Hepatocyte (in vitro differentiated cells): Measurements from ENCODE around the gene MADD.

Experiments
- EZH2 ChIP-seq: fragments of 200-600 bp; sonication (generic); IDR thresholded peaks from 2 replicates; pipeline ENCODE4 v1.6.1; 2016; ENCODE audit warnings: antibody characterized with exemption, mild to moderate bottlenecking, borderline replicate concordance
- EZH2phosphoT487 ChIP-seq: fragments of 200-600 bp; sonication (generic); IDR thresholded peaks from one replicate; pipeline ENCODE4 v1.6.1; 2018; ENCODE audit warnings: antibody characterized with exemption, mild to moderate bottlenecking, low read depth, moderate library complexity; ENCODE audit not compliant: unreplicated experiment, severe bottlenecking
- TF ChIP-seq, protein P1 (sequence below): fragments of 200-600 bp; sonication (generic); IDR thresholded peaks from 2 replicates; pipeline ENCODE4 v1.5.1; 2016; ENCODE audit warnings: antibody characterized with exemption, mild to moderate bottlenecking; ENCODE audit not compliant: poor library complexity

DNA sequence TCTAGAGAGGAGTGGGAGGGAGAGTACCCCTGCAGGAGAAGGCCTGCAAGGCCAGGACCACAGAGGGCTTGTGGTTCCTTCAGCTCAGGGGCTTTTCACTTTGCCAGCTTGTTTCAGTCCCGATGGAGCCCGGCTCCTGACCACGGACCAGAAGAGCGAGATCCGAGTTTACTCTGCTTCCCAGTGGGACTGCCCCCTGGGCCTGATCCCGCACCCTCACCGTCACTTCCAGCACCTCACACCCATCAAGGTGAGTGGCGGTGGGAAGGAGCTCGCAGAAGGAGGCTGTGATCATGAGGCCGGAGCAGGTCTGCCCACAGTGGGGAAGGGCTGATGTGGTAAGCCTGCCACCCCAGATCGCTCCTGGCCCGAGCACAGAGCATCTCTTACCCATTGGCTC lies 34.8 kb upstream of the MADD start:
- TF ChIP-seq, protein P1, sequence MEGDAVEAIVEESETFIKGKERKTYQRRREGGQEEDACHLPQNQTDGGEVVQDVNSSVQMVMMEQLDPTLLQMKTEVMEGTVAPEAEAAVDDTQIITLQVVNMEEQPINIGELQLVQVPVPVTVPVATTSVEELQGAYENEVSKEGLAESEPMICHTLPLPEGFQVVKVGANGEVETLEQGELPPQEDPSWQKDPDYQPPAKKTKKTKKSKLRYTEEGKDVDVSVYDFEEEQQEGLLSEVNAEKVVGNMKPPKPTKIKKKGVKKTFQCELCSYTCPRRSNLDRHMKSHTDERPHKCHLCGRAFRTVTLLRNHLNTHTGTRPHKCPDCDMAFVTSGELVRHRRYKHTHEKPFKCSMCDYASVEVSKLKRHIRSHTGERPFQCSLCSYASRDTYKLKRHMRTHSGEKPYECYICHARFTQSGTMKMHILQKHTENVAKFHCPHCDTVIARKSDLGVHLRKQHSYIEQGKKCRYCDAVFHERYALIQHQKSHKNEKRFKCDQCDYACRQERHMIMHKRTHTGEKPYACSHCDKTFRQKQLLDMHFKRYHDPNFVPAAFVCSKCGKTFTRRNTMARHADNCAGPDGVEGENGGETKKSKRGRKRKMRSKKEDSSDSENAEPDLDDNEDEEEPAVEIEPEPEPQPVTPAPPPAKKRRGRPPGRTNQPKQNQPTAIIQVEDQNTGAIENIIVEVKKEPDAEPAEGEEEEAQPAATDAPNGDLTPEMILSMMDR, result no peak
- no peak for TF ChIP-seq EZH2phosphoT487
- no peak for TF ChIP-seq EZH2
